Measurements from ENCODE around the gene MAP3K14.

Gene MAP3K14

GRCh38 chr17:45357364-45357997 lies 40.7 kb upstream of the MAP3K14 start:
- Histone ChIP-seq H3K79me2 (ENCODE audit: insufficient read depth, low read length) (no peaks in the 10 kb centered on the region), H3K9ac (ENCODE audit: low read length) (no peak overlapping the region), H3K27ac (ENCODE audit: low read depth, low read length) (no peak overlapping the region), H3K4me3 (ENCODE audit: insufficient read depth, low read length, poor library complexity, severe bottlenecking) (no peak overlapping the region), H3K9me3 (ENCODE audit: insufficient read depth, low read length) (no peaks in the 10 kb centered on the region), H4K20me1 (ENCODE audit: low read depth, low read length) (no peaks in the 10 kb centered on the region), H3K27me3 (ENCODE audit: low read length) (no peaks in the 10 kb centered on the region), H3K36me3 (ENCODE audit: low read length) (no peaks in the 10 kb centered on the region), H2AFZ (ENCODE audit: low read depth, low read length, severe bottlenecking) (no peak overlapping the region), H3K9me2 (replicated peaks; ENCODE audit: insufficient read depth, low read length) (no peaks in the 10 kb centered on the region), H3K4me2 (ENCODE audit: low read depth, low read length, poor library complexity, severe bottlenecking) (no peak overlapping the region), H3F3A (ENCODE audit: insufficient read depth) (no peaks in the 10 kb centered on the region)
- no peak for TF ChIP-seq EZH2phosphoT487 (conservative IDR thresholded peaks at IDR 0.05; ENCODE audit: low read length)
- no peak for TF ChIP-seq CTCF (IDR thresholded peaks at IDR 0.05; ENCODE audit: insufficient read depth, low read length, poor library complexity, severe bottlenecking)

DNA sequence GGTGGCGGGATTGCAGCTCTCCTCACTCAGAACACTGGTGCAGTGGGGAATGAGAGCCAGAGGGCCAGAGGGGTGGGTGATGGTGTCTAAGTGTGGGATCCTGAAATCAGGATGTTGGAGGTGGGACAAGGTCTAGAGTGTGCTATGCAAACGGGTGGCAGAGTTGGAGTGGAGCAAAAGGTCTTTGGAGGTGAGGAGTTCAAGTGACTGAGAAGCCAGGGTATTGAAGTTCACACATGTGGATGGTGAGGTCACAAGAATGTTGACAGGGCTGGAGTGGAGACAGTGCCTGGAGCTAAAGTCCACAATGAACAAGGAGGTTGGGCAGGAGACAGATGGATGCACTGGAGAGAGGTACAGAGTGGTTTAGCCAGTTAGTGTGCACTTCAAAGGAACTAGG lies 38.3 kb upstream of the MAP3K14 start:
- no peaks in the 10 kb centered on the region for H3F3A ChIP-seq (ENCODE audit: insufficient read depth)
- no peaks in the 10 kb centered on the region for H3K36me3 ChIP-seq (ENCODE audit: low read length)
- no peaks in the 10 kb centered on the region for H4K20me1 ChIP-seq (ENCODE audit: low read depth, low read length)
- H3K4me3 ChIP-seq (ENCODE audit: insufficient read depth, low read length, poor library complexity, severe bottlenecking), result no peak overlapping the region
- H3K27me3 ChIP-seq (ENCODE audit: low read length), result 0 out of 2 replicates have a peak, but pooled peaks cover 3% of the 10 kb centered on the region
- no peaks in the 10 kb centered on the region for H3K9me3 ChIP-seq (ENCODE audit: insufficient read depth, low read length)
- TF ChIP-seq CTCF (IDR thresholded peaks at IDR 0.05; ENCODE audit: insufficient read depth, low read length, poor library complexity, severe bottlenecking) (no peak), EZH2phosphoT487 (conservative IDR thresholded peaks at IDR 0.05; ENCODE audit: low read length) (no peak)
- H2AFZ ChIP-seq (ENCODE audit: low read depth, low read length, severe bottlenecking), result no peak overlapping the region
- H3K79me2 ChIP-seq (ENCODE audit: insufficient read depth, low read length), result no peaks in the 10 kb centered on the region
- no peak overlapping the region for H3K9ac ChIP-seq (ENCODE audit: low read length)
- no peaks in the 10 kb centered on the region for H3K9me2 ChIP-seq (replicated peaks; ENCODE audit: insufficient read depth, low read length)
- H3K4me2 ChIP-seq (ENCODE audit: low read depth, low read length, poor library complexity, severe bottlenecking), result no peak overlapping the region
- no peak overlapping the region for H3K27ac ChIP-seq (ENCODE audit: low read depth, low read length)

DNA sequence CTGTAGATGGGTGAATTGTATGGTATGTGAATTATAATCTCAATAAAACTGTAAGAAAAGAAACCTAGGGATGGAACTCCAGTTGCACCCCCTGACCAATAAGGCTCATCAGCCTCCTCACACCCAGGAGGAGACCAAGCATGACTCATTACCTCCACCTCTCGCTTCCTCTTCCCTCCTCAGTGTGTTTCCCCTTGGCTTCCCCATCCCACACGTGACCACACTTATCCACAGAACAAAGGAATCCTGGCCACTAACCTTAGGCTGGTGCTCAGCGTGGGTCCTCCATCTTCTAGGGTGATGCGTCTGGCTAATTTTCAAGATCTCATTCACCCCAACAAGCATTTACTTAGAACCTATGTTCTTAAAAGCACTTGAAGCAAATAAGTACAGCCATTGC lies 36.2 kb upstream of the MAP3K14 start:
- no peak overlapping the region for H3K9ac ChIP-seq (ENCODE audit: low read length)
- H3K27ac ChIP-seq (ENCODE audit: low read depth, low read length), result no peak overlapping the region
- H3K9me2 ChIP-seq (replicated peaks; ENCODE audit: insufficient read depth, low read length), result no peaks in the 10 kb centered on the region
- no peaks in the 10 kb centered on the region for H3F3A ChIP-seq (ENCODE audit: insufficient read depth)
- H4K20me1 ChIP-seq (ENCODE audit: low read depth, low read length), result no peaks in the 10 kb centered on the region
- no peak overlapping the region for H3K4me3 ChIP-seq (ENCODE audit: insufficient read depth, low read length, poor library complexity, severe bottlenecking)
- H3K36me3 ChIP-seq (ENCODE audit: low read length), result no peaks in the 10 kb centered on the region
- TF ChIP-seq EZH2phosphoT487 (conservative IDR thresholded peaks at IDR 0.05; ENCODE audit: low read length), result no peak
- no peak for TF ChIP-seq CTCF (IDR thresholded peaks at IDR 0.05; ENCODE audit: insufficient read depth, low read length, poor library complexity, severe bottlenecking)
- no peaks in the 10 kb centered on the region for H3K79me2 ChIP-seq (ENCODE audit: insufficient read depth, low read length)
- H3K9me3 ChIP-seq (ENCODE audit: insufficient read depth, low read length), result no peaks in the 10 kb centered on the region
- no peak overlapping the region for H2AFZ ChIP-seq (ENCODE audit: low read depth, low read length, severe bottlenecking)
- 0 out of 2 replicates have a peak, but pooled peaks cover 3% of the 10 kb centered on the region for H3K27me3 ChIP-seq (ENCODE audit: low read length)
- no peak overlapping the region for H3K4me2 ChIP-seq (ENCODE audit: low read depth, low read length, poor library complexity, severe bottlenecking)
